Trophoblast cell (in vitro differentiated cells and primary cell): ENCODE measurements around the gene AIDA.

Experiments used
- DNase-seq, 2 donors: peaks; one replicate each; pipeline ENCODE4 v3.0.0-alpha.2; 2016
- H2AFZ ChIP-seq: 2 replicates; pipeline ENCODE4 v1.6.1; 2013; ENCODE audit warnings: low read length, moderate library complexity, mild to moderate bottlenecking; ENCODE audit not compliant: insufficient read depth, poor library complexity
- H2AK5ac ChIP-seq: 2 replicates; pipeline ENCODE4 v1.6.1; 2013; ENCODE audit warnings: mild to moderate bottlenecking, low read length
- H2BK120ac ChIP-seq: 2 replicates; pipeline ENCODE4 v1.6.1; 2013; ENCODE audit warnings: low read length, mild to moderate bottlenecking, moderate library complexity; ENCODE audit not compliant: insufficient read depth, poor library complexity
- H2BK12ac ChIP-seq: 2 replicates; pipeline ENCODE4 v1.6.1; 2013; ENCODE audit warnings: mild to moderate bottlenecking, low read length, moderate library complexity
- H2BK5ac ChIP-seq: 2 replicates; pipeline ENCODE4 v1.6.1; 2013; ENCODE audit warnings: low read length, low read depth, moderate library complexity, mild to moderate bottlenecking; ENCODE audit not compliant: poor library complexity
- H3K14ac ChIP-seq: 2 replicates; pipeline ENCODE4 v1.6.1; 2013; ENCODE audit warnings: mild to moderate bottlenecking, low read length
- H3K18ac ChIP-seq: 2 replicates; pipeline ENCODE4 v1.6.1; 2013; ENCODE audit warnings: mild to moderate bottlenecking, low read length
- H3K23ac ChIP-seq: 2 replicates; pipeline ENCODE4 v1.6.1; 2013; ENCODE audit warnings: low read length
- H3K27ac ChIP-seq: 2 replicates; pipeline ENCODE4 v1.5.1; 2013; ENCODE audit warnings: low read depth, mild to moderate bottlenecking, inconsistent platforms, low read length, moderate library complexity
- H3K27me3 ChIP-seq: 2 replicates; pipeline ENCODE4 v1.6.1; 2013; ENCODE audit warnings: inconsistent platforms, mild to moderate bottlenecking, low read length, moderate library complexity; ENCODE audit not compliant: insufficient read depth
- H3K36me3 ChIP-seq, 2 experiments: 1 replicate in 1 of 2; 2 replicates in 1 of 2; pipeline ENCODE4 v1.6.1; 2013; ENCODE audit warnings: low read length in 2 of 2, mild to moderate bottlenecking in 2 of 2, moderate library complexity in 1 of 2; ENCODE audit not compliant: insufficient read depth in 2 of 2, control insufficient read depth in 1 of 2
- H3K4ac ChIP-seq: 2 replicates; pipeline ENCODE4 v1.6.1; 2013; ENCODE audit warnings: low read depth, mild to moderate bottlenecking, low read length, moderate library complexity
- H3K4me1 ChIP-seq, 2 experiments: 1 replicate in 1 of 2; 2 replicates in 1 of 2; pipeline ENCODE4 v1.6.1; 2013; ENCODE audit warnings: low read length in 2 of 2, mild to moderate bottlenecking in 2 of 2, moderate library complexity in 1 of 2; ENCODE audit not compliant: insufficient read depth in 2 of 2, control insufficient read depth in 1 of 2
- H3K4me2 ChIP-seq: 2 replicates; pipeline ENCODE4 v1.6.1; 2013; ENCODE audit warnings: inconsistent platforms, mild to moderate bottlenecking, low read length, moderate library complexity
- H3K4me3 ChIP-seq: 2 replicates; pipeline ENCODE4 v1.5.1; 2013; ENCODE audit warnings: mild to moderate bottlenecking, low read depth, low read length, inconsistent platforms
- H3K79me1 ChIP-seq: one replicate; pipeline ENCODE4 v1.6.1; 2013; ENCODE audit warnings: low read length
- H3K79me2 ChIP-seq: 2 replicates; pipeline ENCODE4 v1.6.1; 2013; ENCODE audit warnings: low read length, mild to moderate bottlenecking; ENCODE audit not compliant: control insufficient read depth, insufficient read depth, poor library complexity
- H3K9ac ChIP-seq: 2 replicates; pipeline ENCODE4 v1.6.1; 2013; ENCODE audit warnings: mild to moderate bottlenecking, low read length
- H3K9me3 ChIP-seq: 2 replicates; pipeline ENCODE4 v1.6.1; 2013; ENCODE audit warnings: low read depth, mild to moderate bottlenecking, control low read depth, inconsistent platforms, low read length; ENCODE audit not compliant: insufficient read depth
- H4K12ac ChIP-seq: 2 replicates; pipeline ENCODE4 v1.6.1; 2013; ENCODE audit warnings: low read depth, mild to moderate bottlenecking, low read length, moderate library complexity
- H4K8ac ChIP-seq: 2 replicates; pipeline ENCODE4 v1.6.1; 2013; ENCODE audit warnings: low read depth, mild to moderate bottlenecking, low read length, moderate library complexity
- H4K91ac ChIP-seq: one replicate; pipeline ENCODE4 v1.6.1; 2013; ENCODE audit warnings: low read depth, mild to moderate bottlenecking, low read length, moderate library complexity
- WGBS: extraction: QIAGEN DNeasy Blood & Tissue Kit; methylation state at CpG from one replicate; pipeline ENCODE4 v1.1.7; 2013; ENCODE audit warnings: missing lambda C conversion rate; ENCODE audit not compliant: insufficient read length, insufficient coverage; ENCODE audit errors: extremely low coverage; 5-methylcytosine and 5-hydroxymethylcytosine counted together

AIDA gene

GRCh38 chr1:222629921-222630535 lies 82.3 kb downstream of the AIDA start:
- no peaks in the 10 kb centered on the region for H3K4me1 ChIP-seq
- no peak overlapping the region for H3K18ac ChIP-seq
- no peak overlapping the region for H2BK12ac ChIP-seq
- H3K14ac ChIP-seq = no peak overlapping the region
- no peak overlapping the region for H3K4ac ChIP-seq
- no peaks in the 10 kb centered on the region for H3K79me1 ChIP-seq
- no peak overlapping the region for H3K4me3 ChIP-seq
- H3K79me2 ChIP-seq = no peaks in the 10 kb centered on the region
- peak in 1 of 2 donors; percentile 67 for DNase-seq
- no peak overlapping the region for H3K4me2 ChIP-seq
- H4K12ac ChIP-seq = no peak overlapping the region
- no peak overlapping the region for H3K9ac ChIP-seq
- H3K36me3 ChIP-seq = peaks cover 13 to 23% of the 10 kb centered on the region in 2 experiments
- no peak overlapping the region for H2AFZ ChIP-seq
- no peaks in the 10 kb centered on the region for H3K9me3 ChIP-seq
- H4K8ac ChIP-seq = no peak overlapping the region
- H3K27me3 ChIP-seq = no peaks in the 10 kb centered on the region
- no peak overlapping the region for H2BK5ac ChIP-seq
- no CpG with 5 or more reads among the region's 7 CpGs for WGBS
- no peak overlapping the region for H4K91ac ChIP-seq
- H3K27ac ChIP-seq = no peak overlapping the region
- no peak overlapping the region for H2BK120ac ChIP-seq
- H3K23ac ChIP-seq = no peak overlapping the region
- H2AK5ac ChIP-seq = no peak overlapping the region

GRCh38 chr1:222627232-222627631 lies 85.1 kb downstream of the AIDA start:
- H3K9me3 ChIP-seq = no peaks in the 10 kb centered on the region
- H3K79me2 ChIP-seq = no peaks in the 10 kb centered on the region
- H4K12ac ChIP-seq = no peak overlapping the region
- 100% methylated on average over 1 of the region's 6 CpGs for WGBS
- H3K4ac ChIP-seq = no peak overlapping the region
- no peak overlapping the region for H3K4me3 ChIP-seq
- H2AK5ac ChIP-seq = no peak overlapping the region
- H2BK12ac ChIP-seq = no peak overlapping the region
- no peak overlapping the region for H3K27ac ChIP-seq
- H4K8ac ChIP-seq = no peak overlapping the region
- no peak overlapping the region for H2AFZ ChIP-seq
- H3K14ac ChIP-seq = no peak overlapping the region
- no peak for DNase-seq
- no peak overlapping the region for H3K18ac ChIP-seq
- no peak overlapping the region for H2BK5ac ChIP-seq
- H3K27me3 ChIP-seq = no peaks in the 10 kb centered on the region
- H3K9ac ChIP-seq = no peak overlapping the region
- H3K4me1 ChIP-seq = no peaks in the 10 kb centered on the region
- peaks cover 6 to 19% of the 10 kb centered on the region in 2 experiments for H3K36me3 ChIP-seq
- no peaks in the 10 kb centered on the region for H3K79me1 ChIP-seq
- no peak overlapping the region for H4K91ac ChIP-seq
- H2BK120ac ChIP-seq = no peak overlapping the region
- H3K23ac ChIP-seq = no peak overlapping the region
- H3K4me2 ChIP-seq = no peak overlapping the region

- Histone ChIP-seq H4K12ac (no peak overlapping the region), H3K27me3 (no peaks in the 10 kb centered on the region), H2AK5ac (no peak overlapping the region), H2BK120ac (no peak overlapping the region), H3K9ac (no peak overlapping the region), H3K4ac (no peak overlapping the region), H3K27ac (no peak overlapping the region), H3K36me3 (peaks cover 0 to 12% of the 10 kb centered on the region in 2 experiments), H3K79me1 (no peaks in the 10 kb centered on the region), H3K23ac (no peak overlapping the region), H3K14ac (no peak overlapping the region), H2BK12ac (no peak overlapping the region), H2AFZ (no peak overlapping the region), H3K4me3 (no peak overlapping the region), H2BK5ac (no peak overlapping the region), H4K8ac (no peak overlapping the region), H3K18ac (no peak overlapping the region), H3K4me2 (no peak overlapping the region), H3K9me3 (no peaks in the 10 kb centered on the region), H4K91ac (no peak overlapping the region), H3K4me1 (peaks cover 0 to 3% of the 10 kb centered on the region in 2 experiments), H3K79me2 (no peaks in the 10 kb centered on the region)
- no peak for DNase-seq
- no CpG with 5 or more reads among the region's 7 CpGs for WGBS
Observed at GRCh38 chr1:222624214-222624613, 88.1 kb downstream of the AIDA start.

- Histone ChIP-seq H3K79me2 (no peaks in the 10 kb centered on the region), H4K8ac (no peak overlapping the region), H3K79me1 (no peaks in the 10 kb centered on the region), H3K27me3 (no peaks in the 10 kb centered on the region), H2BK120ac (no peak overlapping the region), H3K4me1 (peaks cover 0 to 5% of the 10 kb centered on the region in 2 experiments), H3K4me2 (no peak overlapping the region), H3K9me3 (no peaks in the 10 kb centered on the region), H2BK5ac (no peak overlapping the region), H2AFZ (no peak overlapping the region), H3K9ac (no peak overlapping the region), H3K18ac (no peak overlapping the region), H4K12ac (no peak overlapping the region), H2AK5ac (no peak overlapping the region), H3K14ac (no peak overlapping the region), H2BK12ac (no peak overlapping the region), H4K91ac (no peak overlapping the region), H3K27ac (no peak overlapping the region), H3K4ac (no peak overlapping the region), H3K23ac (no peak overlapping the region), H3K36me3 (peaks cover 0 to 7% of the 10 kb centered on the region in 2 experiments), H3K4me3 (no peak overlapping the region)
- no peak for DNase-seq
Observed at GRCh38 chr1:222623458-222623857, 88.8 kb downstream of the AIDA start.
